ENCODE results near the gene RAB1A.

- TF ChIP-seq POLR2AphosphoS5 (IDR thresholded peaks at IDR 0.05; ENCODE audit: low read depth, low read length) = no peak
- no peak for TF ChIP-seq SIN3A (IDR thresholded peaks at IDR 0.05; ENCODE audit: borderline replicate concordance, insufficient read depth, low read length)
Observed at GRCh38 chr2:65059071-65059470, 70.8 kb downstream of the RAB1A start.

Data from PFSK-1 (cell line).